Liver (tissue), 3 donors: ENCODE data around the gene KLHL40.

Source experiments
- FOXA2 ChIP-seq: IDR thresholded peaks from 2 replicates; pipeline ENCODE4 v1.6.1; 2016; ENCODE audit warnings: antibody characterized with exemption
- GABPA ChIP-seq, 2 donors: IDR thresholded peaks in 1 of 2; conservative IDR thresholded peaks in 1 of 2; 2 replicates each; pipeline ENCODE4 v1.6.1; 2016; ENCODE audit warnings: antibody characterized with exemption in 2 of 2, mild to moderate bottlenecking in 1 of 2, moderate library complexity in 1 of 2
- YY1 ChIP-seq: IDR thresholded peaks from 2 replicates; pipeline ENCODE4 v1.6.1; 2016; ENCODE audit warnings: antibody characterized with exemption, mild to moderate bottlenecking
- TF ChIP-seq, protein P1 (sequence below): IDR thresholded peaks from 2 replicates; pipeline ENCODE4 v1.6.1; 2016; ENCODE audit warnings: antibody characterized with exemption
- TF ChIP-seq, protein P2 (sequence below): fragments of 150-350 bp; IDR thresholded peaks from 2 replicates; pipeline ENCODE4 v1.5.1; 2017; ENCODE audit warnings: improper control_type of control experiment, low read depth, low read length; ENCODE audit not compliant: missing input control
- TF ChIP-seq, protein P3 (sequence below): IDR thresholded peaks from 2 replicates; pipeline ENCODE4 v1.6.1; 2016; ENCODE audit warnings: antibody characterized with exemption, mild to moderate bottlenecking
- donor health status: healthy.
- donor health status: healthy.

GRCh38 chr3:42712688-42713372 lies 27.5 kb downstream of the KLHL40 start:
- TF ChIP-seq, protein P1, sequence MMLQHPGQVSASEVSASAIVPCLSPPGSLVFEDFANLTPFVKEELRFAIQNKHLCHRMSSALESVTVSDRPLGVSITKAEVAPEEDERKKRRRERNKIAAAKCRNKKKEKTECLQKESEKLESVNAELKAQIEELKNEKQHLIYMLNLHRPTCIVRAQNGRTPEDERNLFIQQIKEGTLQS: no peak
- TF ChIP-seq, protein P2, sequence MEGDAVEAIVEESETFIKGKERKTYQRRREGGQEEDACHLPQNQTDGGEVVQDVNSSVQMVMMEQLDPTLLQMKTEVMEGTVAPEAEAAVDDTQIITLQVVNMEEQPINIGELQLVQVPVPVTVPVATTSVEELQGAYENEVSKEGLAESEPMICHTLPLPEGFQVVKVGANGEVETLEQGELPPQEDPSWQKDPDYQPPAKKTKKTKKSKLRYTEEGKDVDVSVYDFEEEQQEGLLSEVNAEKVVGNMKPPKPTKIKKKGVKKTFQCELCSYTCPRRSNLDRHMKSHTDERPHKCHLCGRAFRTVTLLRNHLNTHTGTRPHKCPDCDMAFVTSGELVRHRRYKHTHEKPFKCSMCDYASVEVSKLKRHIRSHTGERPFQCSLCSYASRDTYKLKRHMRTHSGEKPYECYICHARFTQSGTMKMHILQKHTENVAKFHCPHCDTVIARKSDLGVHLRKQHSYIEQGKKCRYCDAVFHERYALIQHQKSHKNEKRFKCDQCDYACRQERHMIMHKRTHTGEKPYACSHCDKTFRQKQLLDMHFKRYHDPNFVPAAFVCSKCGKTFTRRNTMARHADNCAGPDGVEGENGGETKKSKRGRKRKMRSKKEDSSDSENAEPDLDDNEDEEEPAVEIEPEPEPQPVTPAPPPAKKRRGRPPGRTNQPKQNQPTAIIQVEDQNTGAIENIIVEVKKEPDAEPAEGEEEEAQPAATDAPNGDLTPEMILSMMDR: no peak
- TF ChIP-seq YY1 (no peak), GABPA (IDR thresholded peaks at IDR 0.05 in 1 of 2, conservative IDR thresholded peaks at IDR 0.05 in 1 of 2) (no peak), FOXA2 (no peak)
- TF ChIP-seq, protein P3, sequence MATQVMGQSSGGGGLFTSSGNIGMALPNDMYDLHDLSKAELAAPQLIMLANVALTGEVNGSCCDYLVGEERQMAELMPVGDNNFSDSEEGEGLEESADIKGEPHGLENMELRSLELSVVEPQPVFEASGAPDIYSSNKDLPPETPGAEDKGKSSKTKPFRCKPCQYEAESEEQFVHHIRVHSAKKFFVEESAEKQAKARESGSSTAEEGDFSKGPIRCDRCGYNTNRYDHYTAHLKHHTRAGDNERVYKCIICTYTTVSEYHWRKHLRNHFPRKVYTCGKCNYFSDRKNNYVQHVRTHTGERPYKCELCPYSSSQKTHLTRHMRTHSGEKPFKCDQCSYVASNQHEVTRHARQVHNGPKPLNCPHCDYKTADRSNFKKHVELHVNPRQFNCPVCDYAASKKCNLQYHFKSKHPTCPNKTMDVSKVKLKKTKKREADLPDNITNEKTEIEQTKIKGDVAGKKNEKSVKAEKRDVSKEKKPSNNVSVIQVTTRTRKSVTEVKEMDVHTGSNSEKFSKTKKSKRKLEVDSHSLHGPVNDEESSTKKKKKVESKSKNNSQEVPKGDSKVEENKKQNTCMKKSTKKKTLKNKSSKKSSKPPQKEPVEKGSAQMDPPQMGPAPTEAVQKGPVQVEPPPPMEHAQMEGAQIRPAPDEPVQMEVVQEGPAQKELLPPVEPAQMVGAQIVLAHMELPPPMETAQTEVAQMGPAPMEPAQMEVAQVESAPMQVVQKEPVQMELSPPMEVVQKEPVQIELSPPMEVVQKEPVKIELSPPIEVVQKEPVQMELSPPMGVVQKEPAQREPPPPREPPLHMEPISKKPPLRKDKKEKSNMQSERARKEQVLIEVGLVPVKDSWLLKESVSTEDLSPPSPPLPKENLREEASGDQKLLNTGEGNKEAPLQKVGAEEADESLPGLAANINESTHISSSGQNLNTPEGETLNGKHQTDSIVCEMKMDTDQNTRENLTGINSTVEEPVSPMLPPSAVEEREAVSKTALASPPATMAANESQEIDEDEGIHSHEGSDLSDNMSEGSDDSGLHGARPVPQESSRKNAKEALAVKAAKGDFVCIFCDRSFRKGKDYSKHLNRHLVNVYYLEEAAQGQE: no peak
